HG02885 (cell line): ENCODE data around the gene CALML3.

Experiments used
- ATAC-seq: cut with Tn5 transposase; IDR thresholded peaks from one replicate; pipeline ENCODE4 v1.9.1; 2021; ENCODE audit warnings: mild to moderate bottlenecking; ENCODE audit not compliant: unreplicated experiment, poor library complexity

CALML3 gene

GRCh38 chr10:5536486-5537081 is 11.8 kb downstream of the CALML3 start:
- no peak for ATAC-seq

GRCh38 chr10:5537684-5538083 is 12.9 kb downstream of the CALML3 start:
- ATAC-seq = no peak

- ATAC-seq = no peak
These were observed 13.7 kb downstream of the CALML3 start for GRCh38 chr10:5538446-5538845.

- ATAC-seq = no peak
These were observed 14.3 kb downstream of the CALML3 start for GRCh38 chr10:5538892-5539651.

GRCh38 chr10:5540080-5540479 is 15.3 kb downstream of the CALML3 start:
- no peak for ATAC-seq

GRCh38 chr10:5540891-5541290 is 16.1 kb downstream of the CALML3 start:
- ATAC-seq = no peak

GRCh38 chr10:5542100-5542499 is 17.3 kb downstream of the CALML3 start:
- ATAC-seq = no peak

- ATAC-seq = no peak
These were observed 18.9 kb downstream of the CALML3 start for GRCh38 chr10:5543623-5544022.

GRCh38 chr10:5544216-5544805 is 19.6 kb downstream of the CALML3 start:
- no peak for ATAC-seq

GRCh38 chr10:5545011-5545410 is 20.2 kb downstream of the CALML3 start:
- no peak for ATAC-seq

GRCh38 chr10:5545426-5545777 is 20.6 kb downstream of the CALML3 start:
- ATAC-seq = no peak

- ATAC-seq = no peak
These were observed 21.3 kb downstream of the CALML3 start for GRCh38 chr10:5545778-5546710.

GRCh38 chr10:5546891-5547680 is 22.3 kb downstream of the CALML3 start:
- no peak for ATAC-seq

- ATAC-seq = no peak
These were observed 22.8 kb downstream of the CALML3 start for GRCh38 chr10:5547681-5547930.

GRCh38 chr10:5547931-5548660 is 23.3 kb downstream of the CALML3 start:
- ATAC-seq = no peak

- no peak for ATAC-seq
These were observed 24.9 kb downstream of the CALML3 start for GRCh38 chr10:5549462-5550249.

- no peak for ATAC-seq
These were observed 25.4 kb downstream of the CALML3 start for GRCh38 chr10:5550250-5550545.

- ATAC-seq = no peak
These were observed 26.1 kb downstream of the CALML3 start for GRCh38 chr10:5550621-5551530.
